Measurements from ENCODE around the gene CLDN24.

CLDN24 gene

GRCh38 chr4:183355405-183355804, 33.2 kb upstream of the CLDN24 start:
- Histone ChIP-seq H3K4me1 (ENCODE audit: control insufficient read depth, insufficient read depth, low read length) (no peaks in the 10 kb centered on the region), H3K27me3 (ENCODE audit: control insufficient read depth, insufficient read depth, low read length) (no peaks in the 10 kb centered on the region), H3K36me3 (ENCODE audit: control insufficient read depth, insufficient read depth, low read length) (no peaks in the 10 kb centered on the region), H3K27ac (ENCODE audit: low read depth, low read length) (no peak overlapping the region), H3K4me3 (ENCODE audit: low read length) (no peak overlapping the region), H3K9ac (ENCODE audit: low read length) (no peak overlapping the region)

- no peaks in the 10 kb centered on the region for H3K36me3 ChIP-seq (ENCODE audit: control insufficient read depth, insufficient read depth, low read length)
- no peaks in the 10 kb centered on the region for H3K27me3 ChIP-seq (ENCODE audit: control insufficient read depth, insufficient read depth, low read length)
- H3K9ac ChIP-seq (ENCODE audit: low read length): no peak overlapping the region
- no peak overlapping the region for H3K27ac ChIP-seq (ENCODE audit: low read depth, low read length)
- H3K4me3 ChIP-seq (ENCODE audit: low read length): no peak overlapping the region
- H3K4me1 ChIP-seq (ENCODE audit: control insufficient read depth, insufficient read depth, low read length): no peaks in the 10 kb centered on the region
Measured at GRCh38 chr4:183354219-183354618, 32.0 kb upstream of the CLDN24 start.

GRCh38 chr4:183353557-183353956, 31.3 kb upstream of the CLDN24 start:
- Histone ChIP-seq H3K9ac (ENCODE audit: low read length) (no peak overlapping the region), H3K27ac (ENCODE audit: low read depth, low read length) (no peak overlapping the region), H3K27me3 (ENCODE audit: control insufficient read depth, insufficient read depth, low read length) (no peaks in the 10 kb centered on the region), H3K36me3 (ENCODE audit: control insufficient read depth, insufficient read depth, low read length) (no peaks in the 10 kb centered on the region), H3K4me1 (ENCODE audit: control insufficient read depth, insufficient read depth, low read length) (no peaks in the 10 kb centered on the region), H3K4me3 (ENCODE audit: low read length) (no peak overlapping the region)

- H3K4me3 ChIP-seq (ENCODE audit: low read length): no peak overlapping the region
- H3K9ac ChIP-seq (ENCODE audit: low read length): no peak overlapping the region
- no peaks in the 10 kb centered on the region for H3K36me3 ChIP-seq (ENCODE audit: control insufficient read depth, insufficient read depth, low read length)
- H3K27ac ChIP-seq (ENCODE audit: low read depth, low read length): no peak overlapping the region
- no peaks in the 10 kb centered on the region for H3K4me1 ChIP-seq (ENCODE audit: control insufficient read depth, insufficient read depth, low read length)
- H3K27me3 ChIP-seq (ENCODE audit: control insufficient read depth, insufficient read depth, low read length): no peaks in the 10 kb centered on the region
Measured at GRCh38 chr4:183352546-183352945, 30.3 kb upstream of the CLDN24 start.

GRCh38 chr4:183350317-183351071, 28.3 kb upstream of the CLDN24 start:
- Histone ChIP-seq H3K27me3 (ENCODE audit: control insufficient read depth, insufficient read depth, low read length) (no peaks in the 10 kb centered on the region), H3K36me3 (ENCODE audit: control insufficient read depth, insufficient read depth, low read length) (no peaks in the 10 kb centered on the region)

GRCh38 chr4:183349673-183350072, 27.4 kb upstream of the CLDN24 start:
- no peaks in the 10 kb centered on the region for H3K4me1 ChIP-seq (ENCODE audit: control insufficient read depth, insufficient read depth, low read length)
- no peaks in the 10 kb centered on the region for H3K36me3 ChIP-seq (ENCODE audit: control insufficient read depth, insufficient read depth, low read length)
- no peak overlapping the region for H3K4me3 ChIP-seq (ENCODE audit: low read length)
- H3K27me3 ChIP-seq (ENCODE audit: control insufficient read depth, insufficient read depth, low read length): no peaks in the 10 kb centered on the region
- no peak overlapping the region for H3K9ac ChIP-seq (ENCODE audit: low read length)
- no peak overlapping the region for H3K27ac ChIP-seq (ENCODE audit: low read depth, low read length)

More at GRCh38 chr4:183350317-183351071, 28.3 kb upstream of the CLDN24 start:
- Histone ChIP-seq H3K4me3 (ENCODE audit: low read length) (no peak overlapping the region), H3K4me1 (ENCODE audit: control insufficient read depth, insufficient read depth, low read length) (no peaks in the 10 kb centered on the region), H3K9ac (ENCODE audit: low read length) (no peak overlapping the region), H3K27ac (ENCODE audit: low read depth, low read length) (no peak overlapping the region)

- no peaks in the 10 kb centered on the region for H3K36me3 ChIP-seq (ENCODE audit: control insufficient read depth, insufficient read depth, low read length)
- H3K27me3 ChIP-seq (ENCODE audit: control insufficient read depth, insufficient read depth, low read length): no peaks in the 10 kb centered on the region
- no peaks in the 10 kb centered on the region for H3K4me1 ChIP-seq (ENCODE audit: control insufficient read depth, insufficient read depth, low read length)
- H3K9ac ChIP-seq (ENCODE audit: low read length): no peak overlapping the region
- H3K27ac ChIP-seq (ENCODE audit: low read depth, low read length): no peak overlapping the region
- H3K4me3 ChIP-seq (ENCODE audit: low read length): no peak overlapping the region
Measured at GRCh38 chr4:183348706-183349659, 26.8 kb upstream of the CLDN24 start.

GRCh38 chr4:183348136-183348535, 25.9 kb upstream of the CLDN24 start:
- H3K4me3 ChIP-seq (ENCODE audit: low read length): no peak overlapping the region
- H3K36me3 ChIP-seq (ENCODE audit: control insufficient read depth, insufficient read depth, low read length): no peaks in the 10 kb centered on the region
- H3K4me1 ChIP-seq (ENCODE audit: control insufficient read depth, insufficient read depth, low read length): no peaks in the 10 kb centered on the region
- no peak overlapping the region for H3K9ac ChIP-seq (ENCODE audit: low read length)
- H3K27ac ChIP-seq (ENCODE audit: low read depth, low read length): no peak overlapping the region
- no peaks in the 10 kb centered on the region for H3K27me3 ChIP-seq (ENCODE audit: control insufficient read depth, insufficient read depth, low read length)

GRCh38 chr4:183347566-183347965, 25.3 kb upstream of the CLDN24 start:
- no peak overlapping the region for H3K4me3 ChIP-seq (ENCODE audit: low read length)
- H3K9ac ChIP-seq (ENCODE audit: low read length): no peak overlapping the region
- no peaks in the 10 kb centered on the region for H3K4me1 ChIP-seq (ENCODE audit: control insufficient read depth, insufficient read depth, low read length)
- H3K27me3 ChIP-seq (ENCODE audit: control insufficient read depth, insufficient read depth, low read length): no peaks in the 10 kb centered on the region
- H3K36me3 ChIP-seq (ENCODE audit: control insufficient read depth, insufficient read depth, low read length): no peaks in the 10 kb centered on the region
- no peak overlapping the region for H3K27ac ChIP-seq (ENCODE audit: low read depth, low read length)

- H3K27ac ChIP-seq (ENCODE audit: low read depth, low read length): no peak overlapping the region
- H3K9ac ChIP-seq (ENCODE audit: low read length): no peak overlapping the region
- H3K27me3 ChIP-seq (ENCODE audit: control insufficient read depth, insufficient read depth, low read length): no peaks in the 10 kb centered on the region
- H3K36me3 ChIP-seq (ENCODE audit: control insufficient read depth, insufficient read depth, low read length): no peaks in the 10 kb centered on the region
- H3K4me1 ChIP-seq (ENCODE audit: control insufficient read depth, insufficient read depth, low read length): no peaks in the 10 kb centered on the region
- no peak overlapping the region for H3K4me3 ChIP-seq (ENCODE audit: low read length)
Measured at GRCh38 chr4:183347146-183347545, 24.9 kb upstream of the CLDN24 start.

GRCh38 chr4:183345261-183345660, 23.0 kb upstream of the CLDN24 start:
- Histone ChIP-seq H3K9ac (ENCODE audit: low read length) (no peak overlapping the region), H3K4me3 (ENCODE audit: low read length) (no peak overlapping the region), H3K27me3 (ENCODE audit: control insufficient read depth, insufficient read depth, low read length) (no peaks in the 10 kb centered on the region), H3K27ac (ENCODE audit: low read depth, low read length) (no peak overlapping the region), H3K36me3 (ENCODE audit: control insufficient read depth, insufficient read depth, low read length) (no peaks in the 10 kb centered on the region), H3K4me1 (ENCODE audit: control insufficient read depth, insufficient read depth, low read length) (no peaks in the 10 kb centered on the region)

GRCh38 chr4:183344523-183345255, 22.5 kb upstream of the CLDN24 start:
- H3K27me3 ChIP-seq (ENCODE audit: control insufficient read depth, insufficient read depth, low read length): no peaks in the 10 kb centered on the region
- H3K9ac ChIP-seq (ENCODE audit: low read length): no peak overlapping the region
- no peak overlapping the region for H3K4me3 ChIP-seq (ENCODE audit: low read length)
- no peak overlapping the region for H3K27ac ChIP-seq (ENCODE audit: low read depth, low read length)
- no peaks in the 10 kb centered on the region for H3K36me3 ChIP-seq (ENCODE audit: control insufficient read depth, insufficient read depth, low read length)
- H3K4me1 ChIP-seq (ENCODE audit: control insufficient read depth, insufficient read depth, low read length): no peaks in the 10 kb centered on the region

Data from rectal smooth muscle tissue (tissue), 1 donor.